Measurements from ENCODE around the gene MX2.

MX2 gene

GRCh38 chr21:41438425-41439113 is 76.7 kb downstream of the MX2 start:
- DNase-seq (ENCODE audit: low spot score), result no peak

DNA sequence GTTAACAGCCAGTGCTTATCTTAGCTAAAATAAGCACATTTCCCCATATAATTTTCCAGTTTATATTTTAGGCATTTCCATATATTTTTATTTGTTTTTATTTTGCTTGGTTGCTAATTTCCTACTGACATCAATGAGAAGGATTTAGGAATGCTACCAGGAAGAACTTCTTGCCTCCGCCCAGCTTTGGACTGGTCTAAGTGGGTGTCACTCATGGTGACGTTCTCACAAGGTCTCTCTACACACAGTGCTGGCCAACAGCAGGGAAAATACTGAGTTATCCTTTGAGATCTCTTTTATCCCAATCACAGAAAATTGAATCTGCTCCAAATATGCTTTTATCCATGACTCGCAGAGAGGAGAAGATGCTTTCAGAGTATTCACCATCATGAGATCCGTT is 77.4 kb downstream of the MX2 start:
- DNase-seq (ENCODE audit: low spot score), result no peak

DNA sequence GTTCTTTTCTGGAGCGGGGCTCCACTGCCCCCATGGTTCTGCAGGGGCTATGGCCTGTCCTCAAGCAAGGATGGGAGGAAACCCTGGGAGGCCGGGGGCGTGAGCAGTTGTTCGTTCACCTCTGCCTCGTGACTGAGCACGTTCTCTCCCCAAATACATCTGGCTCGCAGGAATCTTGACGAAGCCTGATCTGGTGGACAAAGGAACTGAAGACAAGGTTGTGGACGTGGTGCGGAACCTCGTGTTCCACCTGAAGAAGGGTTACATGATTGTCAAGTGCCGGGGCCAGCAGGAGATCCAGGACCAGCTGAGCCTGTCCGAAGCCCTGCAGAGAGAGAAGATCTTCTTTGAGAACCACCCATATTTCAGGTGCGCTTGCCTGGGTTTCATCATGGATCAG is 79.7 kb downstream of the MX2 start:
- DNase-seq (ENCODE audit: low spot score), result no peak

DNA sequence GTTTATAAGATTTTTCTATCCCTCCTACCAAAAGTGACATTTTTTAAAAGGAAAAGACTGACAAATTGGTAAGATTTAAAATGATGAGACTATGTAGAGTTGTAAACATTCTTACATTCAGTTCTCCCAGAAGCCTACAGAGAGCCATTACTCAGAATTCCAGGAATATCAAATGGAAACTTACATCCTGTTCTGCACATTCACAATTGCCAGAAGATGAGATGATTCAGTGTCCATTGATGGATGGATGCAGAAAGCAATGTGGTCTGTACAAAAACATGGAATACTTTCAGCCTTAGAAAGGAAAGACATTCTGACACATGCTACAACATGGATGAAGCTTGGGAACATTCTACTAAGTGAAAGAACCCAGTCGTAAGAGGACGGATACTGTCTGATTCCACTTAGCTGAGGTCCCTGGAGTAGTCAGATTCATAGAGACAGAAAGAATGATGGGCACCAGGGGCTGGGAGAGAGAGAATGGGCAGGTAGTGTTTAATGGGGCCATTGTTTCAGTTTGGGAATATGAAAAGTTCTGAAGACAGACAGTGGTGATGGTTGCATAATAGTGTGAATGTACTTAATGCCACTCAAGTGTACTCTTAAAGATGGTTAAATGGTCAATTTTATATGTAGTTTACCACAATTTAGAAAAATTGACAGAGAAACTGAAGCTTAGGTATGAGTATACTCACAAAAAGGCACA is 80.8 kb downstream of the MX2 start:
- DNase-seq (ENCODE audit: low spot score), result no peak

- DNase-seq (ENCODE audit: low spot score), result no peak
Measured at GRCh38 chr21:41443562-41443961, 81.7 kb downstream of the MX2 start.

DNA sequence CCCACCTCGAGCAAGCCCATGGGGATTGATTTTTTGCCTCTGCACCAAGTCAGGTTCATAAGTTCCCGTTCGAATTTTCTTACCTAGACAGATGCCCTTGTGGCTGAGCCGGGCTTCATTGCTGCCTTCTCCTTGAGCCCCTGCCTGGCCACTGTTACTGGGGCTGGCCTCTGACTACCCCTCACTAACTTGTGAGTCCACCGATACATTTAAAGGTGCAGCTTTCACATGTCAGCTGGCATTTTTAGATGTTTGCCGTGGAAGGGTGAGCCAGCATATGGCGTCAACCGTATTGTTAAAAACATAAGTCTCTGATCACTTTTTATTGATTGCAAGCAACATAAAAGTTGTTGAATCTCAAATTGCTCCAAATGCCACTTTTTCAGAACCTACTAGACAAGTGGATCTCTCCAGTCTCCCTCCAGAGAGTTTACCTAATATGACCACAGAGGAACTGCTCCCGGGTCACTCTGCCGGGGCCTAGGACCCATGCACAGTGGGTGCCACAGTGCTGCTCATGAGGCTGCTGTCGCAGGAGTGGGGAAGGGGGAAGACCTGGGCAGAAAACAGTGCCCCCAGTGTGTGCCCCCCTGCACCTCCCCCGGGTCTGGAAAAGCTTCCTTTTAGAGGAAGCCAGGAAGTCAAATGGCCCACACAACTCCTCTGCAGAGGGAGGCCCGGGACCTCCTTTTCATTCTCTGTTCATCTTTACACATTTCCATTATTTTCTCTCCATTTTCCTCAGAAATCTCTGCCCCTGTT is 83.1 kb downstream of the MX2 start:
- DNase-seq (ENCODE audit: low spot score), result no peak

DNA sequence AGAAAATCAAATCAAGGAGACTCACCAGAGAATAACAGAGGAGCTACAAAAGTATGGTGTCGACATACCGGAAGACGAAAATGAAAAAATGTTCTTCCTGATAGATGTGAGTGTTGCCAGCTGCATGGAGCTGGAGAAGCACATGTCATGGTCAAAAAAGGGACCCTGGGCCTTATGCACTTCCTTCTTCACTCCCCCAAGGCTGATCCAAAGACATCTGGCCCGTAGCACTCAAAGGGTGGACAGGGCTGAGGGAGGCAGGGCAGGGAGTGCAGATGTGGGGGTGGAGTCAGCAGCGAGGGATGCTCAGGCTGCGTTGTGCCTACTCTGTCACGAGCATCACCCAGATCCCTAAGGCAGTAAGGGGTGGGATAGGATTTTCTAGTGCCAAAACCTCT is 83.6 kb downstream of the MX2 start:
- DNase-seq (ENCODE audit: low spot score), result no peak

- no peak for DNase-seq (ENCODE audit: low spot score)
Measured at GRCh38 chr21:41446586-41446985, 84.8 kb downstream of the MX2 start.

DNA sequence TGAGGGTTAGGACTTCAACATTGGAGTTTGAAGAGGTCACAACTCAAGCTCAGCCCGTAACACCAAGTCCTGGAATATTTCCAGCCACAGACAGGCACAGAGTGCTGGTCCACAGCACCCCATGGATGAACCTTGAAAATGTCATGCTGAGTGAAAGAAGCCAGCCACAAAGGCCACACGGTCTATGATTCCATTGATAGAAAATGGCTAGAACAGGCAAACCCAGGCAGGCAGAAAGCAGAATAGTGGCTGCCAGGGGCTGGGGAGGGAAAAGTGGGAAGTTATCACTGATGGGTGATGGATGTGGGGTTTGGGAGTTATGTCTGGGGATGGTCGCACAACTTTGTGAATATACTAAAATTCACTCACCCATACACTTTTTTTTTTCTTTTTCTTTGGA is 85.5 kb downstream of the MX2 start:
- DNase-seq (ENCODE audit: low spot score), result no peak

GRCh38 chr21:41449613-41450012 is 87.8 kb downstream of the MX2 start:
- no peak for DNase-seq (ENCODE audit: low spot score)

DNA sequence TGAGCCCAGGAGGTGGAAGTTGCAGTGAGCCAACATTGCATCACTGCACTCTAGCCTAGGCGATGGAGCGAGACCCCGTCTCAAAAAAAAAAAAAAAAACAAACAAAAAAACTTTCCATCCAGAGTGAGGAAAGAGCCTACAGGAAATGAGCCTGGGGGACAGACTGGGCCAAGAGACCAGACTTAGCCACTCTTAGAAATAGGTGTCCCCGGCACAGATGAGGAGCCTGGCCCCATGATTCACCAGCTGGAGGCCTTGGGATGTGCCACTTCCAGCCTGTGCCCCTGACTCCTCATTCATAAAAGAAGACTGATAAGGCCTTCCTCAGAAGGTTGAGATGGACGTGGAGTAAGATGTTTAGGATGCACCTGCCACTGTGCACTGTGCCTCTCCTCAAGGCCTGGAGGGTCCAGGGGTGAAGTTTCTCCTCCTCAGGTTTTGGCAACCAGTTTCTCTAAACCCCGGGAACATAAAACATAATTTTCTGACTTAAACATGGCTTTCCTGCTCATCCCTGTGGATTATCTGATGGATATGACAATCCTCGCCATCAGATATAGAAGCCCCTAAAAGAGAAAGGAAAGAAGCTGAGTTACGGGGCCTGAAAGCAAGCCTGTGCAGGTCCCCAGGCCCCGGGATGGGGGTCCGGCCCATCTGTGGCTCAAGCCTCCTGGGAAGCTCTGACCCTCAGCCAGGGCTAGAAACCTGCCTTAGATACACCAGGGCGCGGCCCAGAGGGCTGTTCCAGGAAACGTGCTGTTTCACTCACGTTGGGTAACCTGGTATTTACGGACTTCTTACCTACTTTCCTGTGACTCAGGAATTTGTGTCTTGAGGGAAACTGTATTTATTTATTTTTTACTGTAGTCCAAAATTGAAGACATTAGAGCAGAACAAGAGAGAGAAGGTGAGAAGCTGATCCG is 90.2 kb downstream of the MX2 start:
- DNase-seq (ENCODE audit: low spot score), result no peak

GRCh38 chr21:41453198-41453597 is 91.4 kb downstream of the MX2 start:
- no peak for DNase-seq (ENCODE audit: low spot score)

DNA sequence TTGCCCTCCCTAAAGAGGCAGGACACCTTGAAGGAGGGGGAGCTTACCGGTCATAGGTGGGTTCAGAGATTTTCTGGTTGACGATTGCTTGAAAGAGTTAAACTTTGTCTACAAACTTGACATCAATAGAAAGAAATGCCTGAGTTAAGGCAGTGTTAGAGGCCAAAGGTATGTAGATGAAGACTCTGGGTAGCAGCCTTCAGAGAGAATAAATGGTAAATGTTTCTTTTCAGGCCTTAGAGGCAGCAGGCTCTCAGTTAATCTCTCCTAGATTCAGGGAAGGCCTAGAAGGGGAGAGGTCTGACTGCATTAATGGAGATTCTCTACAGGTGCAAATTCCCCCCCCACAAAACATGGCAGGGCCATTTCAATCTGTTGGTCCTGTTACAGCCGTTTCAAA is 91.9 kb downstream of the MX2 start:
- DNase-seq (ENCODE audit: low spot score), result no peak

DNA sequence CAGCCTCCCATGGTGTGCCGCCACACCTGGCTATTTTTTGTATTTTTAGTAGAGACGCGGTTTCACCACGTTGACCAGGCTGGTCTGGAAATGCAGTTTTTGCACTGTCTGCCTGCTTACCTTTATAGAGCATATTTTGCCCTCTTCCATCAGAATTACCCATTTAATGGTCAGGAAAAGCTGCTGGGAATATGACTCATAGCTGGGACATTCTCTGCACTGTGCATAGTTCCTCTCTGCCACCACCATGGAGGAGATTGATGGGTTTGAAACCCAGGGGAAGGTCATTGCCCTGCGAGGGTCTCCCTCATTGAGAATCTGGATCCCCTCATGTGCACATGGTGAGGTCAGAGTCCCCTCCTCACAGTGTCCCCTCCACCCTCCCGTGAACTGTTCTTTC is 96.3 kb downstream of the MX2 start:
- DNase-seq (ENCODE audit: low spot score), result no peak

GRCh38 chr21:41458559-41458958 is 96.7 kb downstream of the MX2 start:
- DNase-seq (ENCODE audit: low spot score), result no peak
